H1 (cell line): Measurements from ENCODE around the gene TMEM135. TPM values are rescaled to one million over a fixed set of nuclear protein-coding genes. Genes with fewer than 3 reads are reported as not detected.

Experiments
- ATF3 ChIP-seq: IDR thresholded peaks from 2 replicates; pipeline ENCODE4 v1.6.1; 2011; ENCODE audit warnings: low read depth, mild to moderate bottlenecking, low read length; ENCODE audit not compliant: insufficient read depth
- EGR1 ChIP-seq: IDR thresholded peaks from 2 replicates; pipeline ENCODE4 v1.6.1; 2011; ENCODE audit warnings: low read depth, low read length, borderline replicate concordance
- GTF2F1 ChIP-seq: IDR thresholded peaks from 2 replicates; pipeline ENCODE4 v1.6.1; 2012; ENCODE audit warnings: low read depth, low read length, improper control_type of control experiment, borderline replicate concordance
- HDAC6 ChIP-seq: IDR thresholded peaks from one replicate; pipeline ENCODE4 v1.7.1; 2012; ENCODE audit warnings: low read depth, mild to moderate bottlenecking, inconsistent platforms, low read length, moderate library complexity
- MAX ChIP-seq: IDR thresholded peaks from 2 replicates; pipeline ENCODE4 v1.6.1; 2012; ENCODE audit warnings: inconsistent platforms
- RNF2 ChIP-seq: fragments of 200-900, 300-1000 bp; sonication (generic); IDR thresholded peaks from 2 replicates; pipeline ENCODE4 v1.7.1; 2016; ENCODE audit warnings: borderline replicate concordance, low read depth, mild to moderate bottlenecking, antibody characterized with exemption, low read length; ENCODE audit not compliant: poor library complexity, severe bottlenecking; ENCODE audit errors: missing control alignments
- RXRA ChIP-seq: IDR thresholded peaks from 2 replicates; pipeline ENCODE4 v1.6.1; 2011; ENCODE audit warnings: low read depth, mild to moderate bottlenecking, low read length, moderate library complexity; ENCODE audit not compliant: insufficient read depth
- SP2 ChIP-seq: IDR thresholded peaks from 2 replicates; pipeline ENCODE4 v1.6.1; 2012; ENCODE audit warnings: mild to moderate bottlenecking, low read length, inconsistent platforms
- polyA plus RNA-seq, 7 experiments: library from polyadenylated mRNA; depleted of rRNA in 3 of 7; stranded (reverse) in 5 of 7; unstranded in 2 of 7; fragments of >200 nt in 5 of 7; fragments of 200-250 nt in 2 of 7; gene quantifications; 1 replicate in 5 of 7; 2 replicates in 1 of 7; 4 replicates in 1 of 7; pipeline versions ENCODE4 v1.2.1 to v1.2.3, GENCODE V29; 2011 to 2013; ENCODE audit warnings: missing spikeins in 2 of 7, mixed read lengths in 2 of 7
- total RNA-seq: library from RNA; stranded (reverse); fragmentation: NEBNext Ultra II Directional; extraction: Animal tissue kit (Norgen Biotek cat#: 25700); gene quantifications from 2 replicates; pipeline ENCODE4 v1.2.1, GENCODE V29; 2021
- TF ChIP-seq, protein P1 (sequence below), 3 experiments: IDR thresholded peaks; 1 replicate in 2 of 3; 2 replicates in 1 of 3; pipeline versions ENCODE4 v1.5.1 to v1.6.1; 2011; ENCODE audit warnings: low read length in 3 of 3, mild to moderate bottlenecking in 3 of 3, inconsistent platforms in 2 of 3, low read depth in 1 of 3, moderate library complexity in 1 of 3; ENCODE audit not compliant: insufficient read depth in 1 of 3; ENCODE audit errors: control extremely low read depth in 1 of 3

The TMEM135 gene
- total and polyA plus RNA-seq, 2 of the 8 experiments (the other 6 are each of a cell fraction or from before 2014, with no cell fraction given) = 9.3 to 31.3 TPM

GRCh38 chr11:87213444-87213843 is 175.7 kb downstream of the TMEM135 start (continued):
- TF ChIP-seq, protein P1, sequence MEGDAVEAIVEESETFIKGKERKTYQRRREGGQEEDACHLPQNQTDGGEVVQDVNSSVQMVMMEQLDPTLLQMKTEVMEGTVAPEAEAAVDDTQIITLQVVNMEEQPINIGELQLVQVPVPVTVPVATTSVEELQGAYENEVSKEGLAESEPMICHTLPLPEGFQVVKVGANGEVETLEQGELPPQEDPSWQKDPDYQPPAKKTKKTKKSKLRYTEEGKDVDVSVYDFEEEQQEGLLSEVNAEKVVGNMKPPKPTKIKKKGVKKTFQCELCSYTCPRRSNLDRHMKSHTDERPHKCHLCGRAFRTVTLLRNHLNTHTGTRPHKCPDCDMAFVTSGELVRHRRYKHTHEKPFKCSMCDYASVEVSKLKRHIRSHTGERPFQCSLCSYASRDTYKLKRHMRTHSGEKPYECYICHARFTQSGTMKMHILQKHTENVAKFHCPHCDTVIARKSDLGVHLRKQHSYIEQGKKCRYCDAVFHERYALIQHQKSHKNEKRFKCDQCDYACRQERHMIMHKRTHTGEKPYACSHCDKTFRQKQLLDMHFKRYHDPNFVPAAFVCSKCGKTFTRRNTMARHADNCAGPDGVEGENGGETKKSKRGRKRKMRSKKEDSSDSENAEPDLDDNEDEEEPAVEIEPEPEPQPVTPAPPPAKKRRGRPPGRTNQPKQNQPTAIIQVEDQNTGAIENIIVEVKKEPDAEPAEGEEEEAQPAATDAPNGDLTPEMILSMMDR (IDR thresholded peaks at IDR 0.05; ENCODE audit: control extremely low read depth in 1 of 3, insufficient read depth in 1 of 3, low read depth in 1 of 3, low read length in 3 of 3) = no peak
- TF ChIP-seq ATF3 (no peak), HDAC6 (no peak), MAX (no peak), RXRA (no peak), GTF2F1 (no peak), RNF2 (no peak), EGR1 (no peak), SP2 (no peak)
